ENCODE measurements around the gene ART1. TPM values are rescaled to one million over a fixed set of nuclear protein-coding genes. Genes with fewer than 3 reads are reported as not detected.

ART1 gene
- total RNA-seq, 1 donor from 2014 or later = not detected

GRCh38 chr11:3614742-3615171, 30.2 kb upstream of the ART1 start:
- H3K27ac Mint-ChIP-seq (ENCODE audit: unreplicated experiment) = no peak overlapping the region
- H3K27me3 Mint-ChIP-seq (ENCODE audit: unreplicated experiment) = peaks cover 4% of the 10 kb centered on the region
- H3K4me3 Mint-ChIP-seq (ENCODE audit: unreplicated experiment) = no peak overlapping the region
- H3K4me1 Mint-ChIP-seq (ENCODE audit: low read depth, unreplicated experiment) = peaks cover 8% of the 10 kb centered on the region
- peaks cover 2% of the 10 kb centered on the region for H3K9me3 Mint-ChIP-seq (ENCODE audit: unreplicated experiment)
- no peak for TF ChIP-seq CTCF (IDR thresholded peaks at IDR 0.05; ENCODE audit: partially characterized antibody, unreplicated experiment)
- no peak for DNase-seq
- no peaks in the 10 kb centered on the region for H3K36me3 Mint-ChIP-seq (ENCODE audit: unreplicated experiment)

GRCh38 chr11:3615998-3616397, 28.9 kb upstream of the ART1 start:
- no peak overlapping the region for H3K4me3 Mint-ChIP-seq (ENCODE audit: unreplicated experiment)
- peaks cover 6% of the 10 kb centered on the region for H3K27me3 Mint-ChIP-seq (ENCODE audit: unreplicated experiment)
- H3K36me3 Mint-ChIP-seq (ENCODE audit: unreplicated experiment) = no peaks in the 10 kb centered on the region
- peaks cover 2% of the 10 kb centered on the region for H3K9me3 Mint-ChIP-seq (ENCODE audit: unreplicated experiment)
- H3K4me1 Mint-ChIP-seq (ENCODE audit: low read depth, unreplicated experiment) = peaks cover 8% of the 10 kb centered on the region
- no peak for DNase-seq
- H3K27ac Mint-ChIP-seq (ENCODE audit: unreplicated experiment) = no peak overlapping the region
- TF ChIP-seq CTCF (IDR thresholded peaks at IDR 0.05; ENCODE audit: partially characterized antibody, unreplicated experiment) = no peak

GRCh38 chr11:3616721-3617460, 28.0 kb upstream of the ART1 start:
- DNase-seq = no peak
- H3K4me3 Mint-ChIP-seq (ENCODE audit: unreplicated experiment) = no peak overlapping the region
- no peaks in the 10 kb centered on the region for H3K36me3 Mint-ChIP-seq (ENCODE audit: unreplicated experiment)
- no peak for TF ChIP-seq CTCF (IDR thresholded peaks at IDR 0.05; ENCODE audit: partially characterized antibody, unreplicated experiment)
- peaks cover 8% of the 10 kb centered on the region for H3K4me1 Mint-ChIP-seq (ENCODE audit: low read depth, unreplicated experiment)
- peaks cover 6% of the 10 kb centered on the region for H3K27me3 Mint-ChIP-seq (ENCODE audit: unreplicated experiment)
- peaks cover 2% of the 10 kb centered on the region for H3K9me3 Mint-ChIP-seq (ENCODE audit: unreplicated experiment)
- no peak overlapping the region for H3K27ac Mint-ChIP-seq (ENCODE audit: unreplicated experiment)

DNA sequence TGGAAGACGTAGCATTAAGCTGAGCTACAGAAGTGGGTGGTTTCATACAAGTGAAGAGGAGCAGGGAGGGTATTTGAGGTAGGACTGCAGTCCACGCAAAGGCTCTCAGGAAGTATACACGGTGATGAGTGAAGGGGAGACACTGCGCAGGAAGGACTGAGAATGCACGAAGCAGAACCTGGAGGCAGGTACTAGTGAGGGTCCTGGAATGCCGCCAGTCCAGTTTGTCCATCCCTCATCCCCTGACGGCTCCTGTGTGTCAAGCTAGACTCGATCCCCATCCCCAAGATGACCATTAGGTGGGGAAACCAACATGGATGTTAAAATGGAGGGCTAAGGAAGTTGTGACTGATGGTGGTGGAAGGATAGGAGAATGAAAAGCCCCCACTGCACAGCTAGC, 26.9 kb upstream of the ART1 start:
- Mint-ChIP-seq H3K4me1 (ENCODE audit: low read depth, unreplicated experiment) (peaks cover 8% of the 10 kb centered on the region), H3K27me3 (ENCODE audit: unreplicated experiment) (peaks cover 6% of the 10 kb centered on the region), H3K9me3 (ENCODE audit: unreplicated experiment) (peaks cover 2% of the 10 kb centered on the region), H3K27ac (ENCODE audit: unreplicated experiment) (no peak overlapping the region), H3K36me3 (ENCODE audit: unreplicated experiment) (no peaks in the 10 kb centered on the region), H3K4me3 (ENCODE audit: unreplicated experiment) (no peak overlapping the region)
- TF ChIP-seq CTCF (IDR thresholded peaks at IDR 0.05; ENCODE audit: partially characterized antibody, unreplicated experiment) = no peak
- DNase-seq = no peak

GRCh38 chr11:3622521-3622920, 22.4 kb upstream of the ART1 start:
- peaks cover 4% of the 10 kb centered on the region for H3K9me3 Mint-ChIP-seq (ENCODE audit: unreplicated experiment)

More at GRCh38 chr11:3622521-3622920, 22.4 kb upstream of the ART1 start:
- TF ChIP-seq CTCF (IDR thresholded peaks at IDR 0.05; ENCODE audit: partially characterized antibody, unreplicated experiment) = no peak
- no peak overlapping the region for H3K27ac Mint-ChIP-seq (ENCODE audit: unreplicated experiment)
- H3K4me1 Mint-ChIP-seq (ENCODE audit: low read depth, unreplicated experiment) = no peaks in the 10 kb centered on the region
- DNase-seq = no peak
- H3K36me3 Mint-ChIP-seq (ENCODE audit: unreplicated experiment) = no peaks in the 10 kb centered on the region
- no peak overlapping the region for H3K4me3 Mint-ChIP-seq (ENCODE audit: unreplicated experiment)
- peaks cover 2% of the 10 kb centered on the region for H3K27me3 Mint-ChIP-seq (ENCODE audit: unreplicated experiment)

All from glutamatergic neuron (in vitro differentiated cells).